ENCODE measurements around the gene FAM89B. TPM values are rescaled to one million over a fixed set of nuclear protein-coding genes. Genes with fewer than 3 reads are reported as not detected.

FAM89B gene
- total RNA-seq, 4 donors from 2014 or later = 57.8 to 73.3 (median 61.2) TPM

- DNase-seq (ENCODE audit: low spot score in 2 of 2) = no peak
- H3K4me3 ChIP-seq (ENCODE audit: low read depth, poor library complexity, severe bottlenecking) = no peak overlapping the region
- intact Hi-C loops (cut with DNase I; ENCODE audit: low total_unique reads) = no loop called here
- 64 to 80% methylated on average over 4 of the region's 4 CpGs for WGBS, 2 donors
- TF ChIP-seq POLR2A (IDR thresholded peaks at IDR 0.05) = no peak
- TF ChIP-seq CTCF (IDR thresholded peaks at IDR 0.05) = no peak
These were observed 17.4 kb upstream of the FAM89B start for GRCh38 chr11:65554842-65555430.

GRCh38 chr11:65555693-65556231, 16.6 kb upstream of the FAM89B start:
- TF ChIP-seq POLR2A (IDR thresholded peaks at IDR 0.05) (no peak), CTCF (IDR thresholded peaks at IDR 0.05) (no peak)
- intact Hi-C loops (cut with DNase I; ENCODE audit: low total_unique reads) = no loop called here
- 20 to 42% methylated on average over 5 to 6 of the region's 6 CpGs for WGBS, 2 donors
- no peak overlapping the region for H3K4me3 ChIP-seq (ENCODE audit: low read depth, poor library complexity, severe bottlenecking)
- peak in 1 of 2 donors; percentile 91 for DNase-seq (ENCODE audit: low spot score in 2 of 2)

- TF ChIP-seq CTCF (IDR thresholded peaks at IDR 0.05) = no peak
- no peak for TF ChIP-seq POLR2A (IDR thresholded peaks at IDR 0.05)
- WGBS, 2 donors = 74 to 76% methylated on average over 12 of the region's 12 CpGs
- intact Hi-C loops (cut with DNase I; ENCODE audit: low total_unique reads) = no loop called here
- DNase-seq (ENCODE audit: low spot score in 2 of 2) = no peak
- H3K4me3 ChIP-seq (ENCODE audit: low read depth, poor library complexity, severe bottlenecking) = no peak overlapping the region
These were observed 15.7 kb upstream of the FAM89B start for GRCh38 chr11:65556470-65557279.

GRCh38 chr11:65557280-65558001, 14.9 kb upstream of the FAM89B start:
- DNase-seq (ENCODE audit: low spot score in 2 of 2) = no peak
- WGBS, 2 donors = 7 to 10% methylated on average over 11 to 26 of the region's 47 CpGs
- intact Hi-C loops (cut with DNase I; ENCODE audit: low total_unique reads) = no loop called here
- TF ChIP-seq CTCF (IDR thresholded peaks at IDR 0.05) (no peak), POLR2A (IDR thresholded peaks at IDR 0.05) (no peak)
- peak overlapping the region; percentile 20 for H3K4me3 ChIP-seq (ENCODE audit: low read depth, poor library complexity, severe bottlenecking)

- peak within 1 kb of the TSS; percentile 20 for H3K4me3 ChIP-seq (ENCODE audit: low read depth, poor library complexity, severe bottlenecking)
- WGBS, 2 donors = 1% methylated on average over 40 to 70 of the region's 79 CpGs
- TF ChIP-seq CTCF (IDR thresholded peaks at IDR 0.05) (no peak), POLR2A (IDR thresholded peaks at IDR 0.05) (no peak)
- intact Hi-C loops (cut with DNase I; ENCODE audit: low total_unique reads) = no loop called here
- peak in 1 of 2 donors; percentile 93 for DNase-seq (ENCODE audit: low spot score in 2 of 2)
These were observed 14.1 kb upstream of the FAM89B start, which contains the start of gene LTBP3 for GRCh38 chr11:65558002-65558929. Gene LTBP3, minus strand, starts transcription at chr11:65558359. Its CDS starts 400 bp downstream, at chr11:65557959.
